Testis (tissue), 2 donors: Measurements from ENCODE around the gene RPS14.

Experiments used
- POLR2A ChIP-seq: fragments of 450-650 bp; IDR thresholded peaks from one replicate; pipeline ENCODE4 v1.6.1; 2017; ENCODE audit warnings: antibody characterized with exemption, mild to moderate bottlenecking, moderate library complexity
- TF ChIP-seq, protein P1 (sequence below), 3 experiments: fragments of 450-650 bp in 2 of 3; fragments of 200-600 bp in 1 of 3; sonication (generic) in 1 of 3; IDR thresholded peaks; one replicate each; pipeline ENCODE4 v1.5.1; 2016 to 2019; ENCODE audit warnings: antibody characterized with exemption in 3 of 3, mild to moderate bottlenecking in 2 of 3, moderate library complexity in 1 of 3

DNA sequence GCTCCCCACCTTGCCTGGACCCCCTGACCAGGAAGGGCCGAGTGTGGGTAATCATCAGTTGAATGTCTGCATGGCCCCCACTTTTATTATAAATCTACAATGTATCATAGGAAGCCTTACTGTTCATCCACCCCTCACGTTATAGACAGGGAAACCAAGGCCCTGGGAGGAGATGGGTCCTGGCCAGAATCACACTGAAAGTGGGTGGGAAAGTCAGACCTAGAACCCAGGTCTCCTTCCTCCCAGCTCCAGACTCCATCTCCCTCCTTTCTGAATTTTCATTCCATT is 53.9 kb downstream of the RPS14 start:
- TF ChIP-seq, protein P1, sequence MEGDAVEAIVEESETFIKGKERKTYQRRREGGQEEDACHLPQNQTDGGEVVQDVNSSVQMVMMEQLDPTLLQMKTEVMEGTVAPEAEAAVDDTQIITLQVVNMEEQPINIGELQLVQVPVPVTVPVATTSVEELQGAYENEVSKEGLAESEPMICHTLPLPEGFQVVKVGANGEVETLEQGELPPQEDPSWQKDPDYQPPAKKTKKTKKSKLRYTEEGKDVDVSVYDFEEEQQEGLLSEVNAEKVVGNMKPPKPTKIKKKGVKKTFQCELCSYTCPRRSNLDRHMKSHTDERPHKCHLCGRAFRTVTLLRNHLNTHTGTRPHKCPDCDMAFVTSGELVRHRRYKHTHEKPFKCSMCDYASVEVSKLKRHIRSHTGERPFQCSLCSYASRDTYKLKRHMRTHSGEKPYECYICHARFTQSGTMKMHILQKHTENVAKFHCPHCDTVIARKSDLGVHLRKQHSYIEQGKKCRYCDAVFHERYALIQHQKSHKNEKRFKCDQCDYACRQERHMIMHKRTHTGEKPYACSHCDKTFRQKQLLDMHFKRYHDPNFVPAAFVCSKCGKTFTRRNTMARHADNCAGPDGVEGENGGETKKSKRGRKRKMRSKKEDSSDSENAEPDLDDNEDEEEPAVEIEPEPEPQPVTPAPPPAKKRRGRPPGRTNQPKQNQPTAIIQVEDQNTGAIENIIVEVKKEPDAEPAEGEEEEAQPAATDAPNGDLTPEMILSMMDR (IDR thresholded peaks at IDR 0.05), result no peak
- TF ChIP-seq POLR2A, result no peak
